SK-N-SH (cell line): ENCODE measurements around the gene PRPS1. TPM values are rescaled to one million over a fixed set of nuclear protein-coding genes. Genes with fewer than 3 reads are reported as not detected.

Experiments
- CTCF ChIA-PET: fragments of 300-600, 350-600 bp; formaldehyde crosslinking; extraction: SDS; loops from one replicate; lab custom pipeline; 2021; lab: Yijun Ruan, JAX
- POLR2A ChIA-PET: fragments of 350-600 bp; sonication (Branson Sonifier 250); formaldehyde crosslinking; extraction: SDS; loops from one replicate; lab custom pipeline; 2020; ENCODE audit warnings: antibody characterized with exemption, inconsistent platforms; lab: Yijun Ruan, JAX
- DNase-seq: peaks from one replicate; pipeline ENCODE4 v3.0.0; 2012
- H2AFZ ChIP-seq: fragments of 200-600 bp; sonication (generic); 2 replicates; pipeline ENCODE4 v1.8.1; 2016; ENCODE audit warnings: antibody characterized with exemption, mild to moderate bottlenecking, low read depth
- H3F3A ChIP-seq: fragments of 200-600 bp; sonication (generic); replicated peaks from 2 replicates; pipeline ENCODE3; 2016; ENCODE audit warnings: antibody characterized with exemption, mild to moderate bottlenecking; ENCODE audit not compliant: insufficient read depth
- H3K27ac ChIP-seq, 2 experiments: fragments of 200-500 bp in 1 of 2; fragments of 200-600 bp in 1 of 2; sonication (Bioruptor generic) in 1 of 2; sonication (generic), shearing (Covaris generic) in 1 of 2; 2 replicates each; pipeline versions ENCODE4 v1.5.1 to v1.6.1; 2014 to 2016; ENCODE audit warnings: low read depth in 2 of 2, inconsistent platforms in 1 of 2, low read length in 1 of 2, mild to moderate bottlenecking in 1 of 2, mixed read lengths in 1 of 2
- H3K27me3 ChIP-seq: fragments of 200-600 bp; sonication (generic), shearing (Covaris generic); 2 replicates; pipeline ENCODE4 v1.6.1; 2016; ENCODE audit warnings: mixed run types; ENCODE audit not compliant: insufficient read depth
- H3K36me3 ChIP-seq, 2 experiments: fragments of 200-500 bp in 1 of 2; fragments of 200-600 bp in 1 of 2; sonication (Bioruptor generic) in 1 of 2; sonication (generic) in 1 of 2; replicated peaks in 1 of 2; 2 replicates each; pipeline versions ENCODE3 to v1.5.1; 2014 to 2016; ENCODE audit warnings: low read length in 1 of 2, mild to moderate bottlenecking in 1 of 2; ENCODE audit not compliant: insufficient read depth in 2 of 2, control insufficient read depth in 1 of 2
- H3K4me1 ChIP-seq, 2 experiments: fragments of 200-500 bp in 1 of 2; fragments of 200-600 bp in 1 of 2; sonication (Bioruptor generic) in 1 of 2; sonication (generic), shearing (Covaris generic) in 1 of 2; 2 replicates each; pipeline versions ENCODE4 v1.5.1 to v1.6.1; 2014 to 2016; ENCODE audit warnings: low read depth in 1 of 2, low read length in 1 of 2, mixed run types in 1 of 2; ENCODE audit not compliant: insufficient read depth in 2 of 2, control insufficient read depth in 1 of 2
- H3K4me2 ChIP-seq: fragments of 200-600 bp; sonication (generic), shearing (Covaris generic); 2 replicates; pipeline ENCODE4 v1.6.1; 2017; ENCODE audit warnings: mixed run types
- H3K4me3 ChIP-seq, 2 experiments: fragments of 200-500 bp in 1 of 2; fragments of 200-600 bp in 1 of 2; sonication (Bioruptor generic) in 1 of 2; sonication (generic), shearing (Covaris generic) in 1 of 2; 2 replicates each; pipeline versions ENCODE4 v1.5.1 to v1.8.1; 2014 to 2016; ENCODE audit warnings: low read depth in 2 of 2, inconsistent platforms in 1 of 2, low read length in 1 of 2, mild to moderate bottlenecking in 1 of 2, mixed read lengths in 1 of 2, moderate library complexity in 1 of 2
- H3K79me2 ChIP-seq: fragments of 200-600 bp; sonication (generic); 2 replicates; pipeline ENCODE4 v1.8.1; 2017; ENCODE audit warnings: mild to moderate bottlenecking; ENCODE audit not compliant: insufficient read depth
- H3K9ac ChIP-seq: fragments of 200-600 bp; sonication (generic); 2 replicates; pipeline ENCODE4 v1.6.1; 2017; ENCODE audit warnings: mixed run types
- H3K9me2 ChIP-seq: fragments of 200-600 bp; sonication (generic); 2 replicates; pipeline ENCODE4 v1.6.1; 2017; ENCODE audit warnings: mixed run types
- H3K9me3 ChIP-seq: fragments of 200-600 bp; sonication (generic); 2 replicates; pipeline ENCODE4 v1.6.1; 2017; ENCODE audit warnings: mixed run types, mild to moderate bottlenecking, moderate library complexity
- H4K20me1 ChIP-seq: fragments of 200-600 bp; sonication (generic); 2 replicates; pipeline ENCODE4 v1.6.1; 2017; ENCODE audit warnings: mild to moderate bottlenecking, mixed run types; ENCODE audit not compliant: insufficient read depth
- CTCF ChIP-seq: fragments of 200-600 bp; sonication (generic); IDR thresholded peaks from 2 replicates; pipeline ENCODE4 v1.6.1; 2017; ENCODE audit warnings: antibody characterized with exemption, mild to moderate bottlenecking, moderate library complexity
- ELF1 ChIP-seq: IDR thresholded peaks from 2 replicates; pipeline ENCODE4 v1.4.0; 2012
- FOXM1 ChIP-seq: IDR thresholded peaks from 2 replicates; pipeline ENCODE4 v1.4.0; 2012; ENCODE audit warnings: low read depth, mild to moderate bottlenecking
- IRF3 ChIP-seq: fragments of 150-350 bp; IDR thresholded peaks from 2 replicates; pipeline ENCODE4 v1.6.1; 2016; ENCODE audit warnings: mild to moderate bottlenecking, low read depth, low read length
- MAX ChIP-seq: IDR thresholded peaks from 2 replicates; pipeline ENCODE4 v1.4.0; 2012; ENCODE audit warnings: low read depth
- MXI1 ChIP-seq: IDR thresholded peaks from 2 replicates; pipeline ENCODE4 v1.6.1; 2012; ENCODE audit warnings: mild to moderate bottlenecking, low read depth, low read length, improper control_type of control experiment
- NRF1 ChIP-seq: IDR thresholded peaks from 2 replicates; pipeline ENCODE4 v1.6.1; 2012; ENCODE audit warnings: low read depth, mild to moderate bottlenecking, low read length
- POLR2AphosphoS5 ChIP-seq: IDR thresholded peaks from 2 replicates; pipeline ENCODE4 v1.6.1; 2012; ENCODE audit warnings: low read depth, low read length
- RAD21 ChIP-seq: IDR thresholded peaks from 2 replicates; pipeline ENCODE4 v1.6.1; 2012; ENCODE audit warnings: mild to moderate bottlenecking, low read length
- RCOR1 ChIP-seq: fragments of 150-350 bp; IDR thresholded peaks from 2 replicates; pipeline ENCODE4 v1.6.1; 2017; ENCODE audit warnings: antibody characterized with exemption, low read length
- SIN3A ChIP-seq: IDR thresholded peaks from 2 replicates; pipeline ENCODE4 v1.6.1; 2012; ENCODE audit warnings: low read depth, mild to moderate bottlenecking, low read length, moderate library complexity, borderline replicate concordance
- USF1 ChIP-seq: IDR thresholded peaks from 2 replicates; pipeline ENCODE4 v1.4.0; 2012; ENCODE audit warnings: low read depth, borderline replicate concordance
- YY1 ChIP-seq: IDR thresholded peaks from 2 replicates; pipeline ENCODE4 v1.4.0; 2012; ENCODE audit warnings: low read depth, mild to moderate bottlenecking
- ZBTB33 ChIP-seq: IDR thresholded peaks from 2 replicates; pipeline ENCODE4 v1.4.0; 2012; ENCODE audit warnings: low read depth, borderline replicate concordance
- WGBS: methylation state at CpG from one replicate; pipeline ENCODE4 v1.1.6; 2017; ENCODE audit warnings: low lambda C conversion rate; 5-methylcytosine and 5-hydroxymethylcytosine counted together
- polyA plus RNA-seq, 3 experiments: library from polyadenylated mRNA; depleted of rRNA; stranded (reverse); fragments of >200 nt; gene quantifications; 2 replicates each; pipeline ENCODE4 v1.2.3, GENCODE V29; 2012

The PRPS1 gene
- polyA plus RNA-seq, 1 of the 3 experiments (the other 2 are of a cell fraction) = 42.3 TPM

- no peak overlapping the region for H2AFZ ChIP-seq
- H3K4me3 ChIP-seq = no peak overlapping the region
- H3K27me3 ChIP-seq = peaks cover 38% of the 10 kb centered on the region
- no peaks in the 10 kb centered on the region for H3K4me1 ChIP-seq
- no peaks in the 10 kb centered on the region for H3K9me2 ChIP-seq
- H3K4me2 ChIP-seq = peak overlapping the region; percentile 81; the same call in 1 of the 2 replicates
- no peak for DNase-seq
- 45% methylated on average over 3 of the region's 10 CpGs for WGBS
- no peak overlapping the region for H3K27ac ChIP-seq
- no peaks in the 10 kb centered on the region for H3F3A ChIP-seq
- H3K9me3 ChIP-seq = no peaks in the 10 kb centered on the region
- TF ChIP-seq CTCF (peak; percentile 40), IRF3 (no peak), ZBTB33 (no peak)
- POLR2A ChIA-PET = interaction anchor here (0.8 kb wide), 1 partner anchor 39 kb away, joined by 3 read pairs; no protein-coding TSS in a partner anchor
- no peaks in the 10 kb centered on the region for H3K36me3 ChIP-seq
- no peaks in the 10 kb centered on the region for H4K20me1 ChIP-seq
- no peaks in the 10 kb centered on the region for H3K79me2 ChIP-seq
- H3K9ac ChIP-seq = no peak overlapping the region
- CTCF ChIA-PET = interaction anchor here (0.6 to 4.1 kb wide), 13 partner anchors 9 to 516 kb away, joined by 3 to 22 read pairs (median 4); partner anchors contain the start of genes NCBP2L and TSC22D3
These were observed 49.2 kb downstream of the PRPS1 start for GRCh38 chrX:107677501-107677901.

- CTCF ChIA-PET = interaction anchor here (0.9 to 4.1 kb wide), 10 partner anchors 8 to 474 kb away, joined by 3 to 22 read pairs (median 4); partner anchors contain the start of genes NCBP2L and TSC22D3
- 68% methylated on average over 3 of the region's 4 CpGs for WGBS
- no peaks in the 10 kb centered on the region for H3K36me3 ChIP-seq
- no peak overlapping the region for H3K4me2 ChIP-seq
- no peak overlapping the region for H3K27ac ChIP-seq
- no peaks in the 10 kb centered on the region for H3K9me3 ChIP-seq
- H4K20me1 ChIP-seq = no peaks in the 10 kb centered on the region
- POLR2A ChIA-PET = interaction anchor here (0.8 kb wide), 1 partner anchor 39 kb away, joined by 3 read pairs; no protein-coding TSS in a partner anchor
- no peak overlapping the region for H3K4me3 ChIP-seq
- no peaks in the 10 kb centered on the region for H3F3A ChIP-seq
- H3K27me3 ChIP-seq = peaks cover 38% of the 10 kb centered on the region
- H3K79me2 ChIP-seq = no peaks in the 10 kb centered on the region
- no peak for TF ChIP-seq MAX
- TF ChIP-seq YY1 = no peak
- TF ChIP-seq RAD21 = no peak
- TF ChIP-seq USF1 = no peak
- TF ChIP-seq MXI1 = no peak
- TF ChIP-seq NRF1 = no peak
- TF ChIP-seq ELF1 = no peak
- TF ChIP-seq FOXM1 = no peak
- TF ChIP-seq SIN3A = no peak
- TF ChIP-seq RCOR1 = no peak
- no peak for TF ChIP-seq POLR2AphosphoS5
- TF ChIP-seq, all 33 proteins: peak for 0
- Histone ChIP-seq H2AFZ (no peak overlapping the region), H3K9ac (no peak overlapping the region), H3K9me2 (no peaks in the 10 kb centered on the region), H3K4me1 (no peaks in the 10 kb centered on the region)
- no peak for DNase-seq
These were observed 49.6 kb downstream of the PRPS1 start for GRCh38 chrX:107677909-107678308.
